ENCODE data around the gene TMED10.
A peak's percentile ranks its signal among the peaks of the same experiment; 100 is the strongest.

Gene TMED10

DNA sequence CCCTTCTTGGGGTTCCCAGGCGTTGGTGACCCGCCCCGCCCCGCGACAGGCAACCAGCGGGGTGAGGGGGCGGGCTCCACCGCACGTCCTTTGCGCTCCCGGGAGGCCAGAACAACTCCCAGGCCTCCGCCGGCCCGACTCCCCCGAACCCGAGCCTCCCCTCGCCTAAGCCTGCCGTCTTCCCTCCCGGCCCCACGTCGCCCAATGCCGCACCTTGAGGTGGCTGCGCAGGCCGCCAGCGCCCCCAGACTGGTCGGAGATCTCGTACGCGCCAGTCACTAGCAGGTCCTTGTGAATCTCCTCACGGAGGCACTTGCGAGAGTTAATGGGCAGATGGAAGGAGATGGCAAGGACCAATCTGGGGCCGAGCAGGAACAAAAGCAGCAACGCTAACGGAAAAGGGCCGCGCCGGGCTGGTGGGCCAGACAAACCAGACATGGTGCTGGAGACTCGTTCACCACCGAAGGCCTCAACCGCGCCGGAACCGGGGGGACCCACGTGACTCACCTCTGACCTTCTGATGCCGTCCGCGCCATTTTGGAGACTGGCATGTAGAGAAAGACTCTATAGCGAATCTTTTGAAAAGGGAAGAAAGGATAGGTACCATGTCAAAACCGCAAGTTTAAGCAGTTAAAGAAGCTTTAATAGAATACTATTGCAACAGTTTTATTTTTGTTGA lies at the start of gene TMED10:
TSS of gene TMED10 (minus strand) at position 471 of the 679 bp plus-strand sequence. CDS start at position 438, 33 bp downstream.
- peak within 1 kb of the TSS; percentile 80 for H3K4me3 ChIP-seq (ENCODE audit: low read depth, low read length)
- peak; percentile 52 for DNase-seq (ENCODE audit: low read depth)

DNA sequence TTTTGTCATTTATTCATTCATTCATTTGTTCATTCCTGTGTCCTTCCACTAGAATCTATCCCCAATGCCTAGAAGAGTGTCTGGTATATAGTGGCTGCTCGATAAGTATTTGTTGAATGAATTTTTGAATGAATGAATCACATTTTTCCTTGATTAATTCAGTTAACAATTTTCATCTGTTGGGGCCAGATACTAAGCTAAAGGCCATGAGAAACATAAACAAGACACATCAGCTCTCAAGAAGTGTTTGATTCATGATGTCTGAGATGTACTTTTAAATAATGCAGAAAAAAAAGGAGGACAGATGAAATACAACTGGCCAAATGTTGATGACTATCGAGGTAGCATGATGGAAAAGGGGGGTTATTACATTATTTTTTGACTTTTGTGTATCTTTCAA lies 48.1 kb upstream of the TMED10 start:
- no peak overlapping the region for H3K4me3 ChIP-seq (ENCODE audit: low read depth, low read length)
- no peak for DNase-seq (ENCODE audit: low read depth)

DNA sequence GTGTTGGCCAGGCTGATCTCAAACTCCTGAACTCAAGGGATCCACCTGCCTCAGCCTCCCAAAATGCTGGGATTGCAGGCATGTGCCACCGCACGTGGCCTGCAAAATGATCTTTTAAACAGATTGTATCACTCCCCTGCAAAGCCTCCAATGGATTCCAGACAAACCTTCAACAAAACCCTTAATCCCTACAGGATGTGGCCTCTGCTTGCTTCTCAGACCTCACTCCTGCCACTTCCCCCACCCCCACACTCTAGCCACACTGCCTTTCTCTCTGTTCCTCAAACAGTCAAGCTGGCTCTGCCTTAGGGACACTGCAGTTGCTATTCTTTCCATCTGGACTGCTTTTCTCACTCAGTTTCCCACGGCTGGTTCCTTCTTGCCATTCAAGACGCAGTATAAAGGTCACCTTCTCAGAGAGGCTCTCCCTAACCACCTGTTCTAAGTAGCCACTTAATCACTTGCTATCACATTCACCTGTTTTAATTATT lies 47.3 kb upstream of the TMED10 start:
- H3K4me3 ChIP-seq (ENCODE audit: low read depth, low read length) = no peak overlapping the region
- peak; percentile 49 for DNase-seq (ENCODE audit: low read depth)

DNA sequence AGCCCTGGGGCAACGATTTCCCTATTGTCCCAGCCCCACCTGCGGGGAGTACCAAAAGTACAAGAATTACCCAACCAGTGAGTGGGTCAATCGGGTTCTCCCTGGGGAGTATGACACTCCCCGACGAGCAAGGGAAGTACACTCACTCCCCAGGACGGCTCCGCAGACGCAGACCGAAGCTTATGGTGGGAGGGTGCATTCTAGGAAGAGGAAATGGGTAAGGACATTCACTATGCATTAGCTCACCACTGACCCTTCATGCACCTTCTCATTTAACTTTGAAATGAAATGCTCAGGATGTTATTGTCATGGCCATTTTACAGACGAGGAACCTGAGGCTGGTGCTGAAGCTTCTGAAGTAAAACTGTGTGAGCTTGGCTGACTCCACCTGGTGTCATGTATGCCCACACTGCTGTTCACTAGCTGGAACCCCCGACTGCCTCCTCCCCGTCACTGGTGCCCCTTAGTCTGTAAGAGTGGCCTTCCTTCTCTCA lies 45.8 kb upstream of the TMED10 start:
- no peak overlapping the region for H3K4me3 ChIP-seq (ENCODE audit: low read depth, low read length)
- DNase-seq (ENCODE audit: low read depth) = peak; percentile 90

DNA sequence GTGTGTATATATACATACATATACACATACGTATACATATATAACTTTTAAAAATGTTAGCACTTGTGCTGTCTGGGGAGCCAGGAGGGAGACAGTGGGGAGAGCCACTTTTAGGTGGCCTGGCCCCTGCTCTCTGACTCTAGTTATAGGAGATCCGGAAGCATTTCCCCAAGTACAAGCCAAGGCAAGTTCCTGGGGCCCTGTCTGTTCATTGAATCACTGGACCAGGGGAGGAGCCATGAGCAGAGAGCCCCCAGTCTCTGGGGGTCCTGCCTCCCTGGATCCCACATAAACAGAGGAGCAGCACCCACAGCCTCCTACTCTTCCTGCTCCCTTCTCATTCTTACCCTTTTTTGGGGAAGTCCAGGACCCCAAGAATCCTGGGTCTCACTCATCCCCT lies 45.4 kb upstream of the TMED10 start:
- no peak overlapping the region for H3K4me3 ChIP-seq (ENCODE audit: low read depth, low read length)
- DNase-seq (ENCODE audit: low read depth) = no peak

DNA sequence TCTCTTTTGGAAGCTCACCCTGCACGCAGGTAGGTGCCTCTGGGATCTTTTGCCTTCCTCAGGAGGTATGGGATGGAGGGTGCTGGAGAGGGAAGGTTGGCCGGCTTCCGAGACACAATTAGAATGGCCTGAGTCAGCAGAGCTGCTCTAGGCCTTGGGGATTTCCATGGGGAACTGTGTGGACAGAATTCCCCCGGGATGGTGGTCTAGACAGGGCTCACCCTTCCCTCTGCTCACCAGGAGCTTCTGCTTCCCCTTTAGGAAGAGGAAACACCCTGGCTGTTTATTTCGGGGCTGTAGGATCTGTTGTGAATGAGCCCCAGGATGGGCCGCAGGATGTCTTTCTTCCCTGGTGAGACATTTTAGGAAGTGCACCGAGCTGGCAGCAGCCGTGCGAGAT lies 43.7 kb upstream of the TMED10 start:
- DNase-seq (ENCODE audit: low read depth) = no peak
- no peak overlapping the region for H3K4me3 ChIP-seq (ENCODE audit: low read depth, low read length)

DNA sequence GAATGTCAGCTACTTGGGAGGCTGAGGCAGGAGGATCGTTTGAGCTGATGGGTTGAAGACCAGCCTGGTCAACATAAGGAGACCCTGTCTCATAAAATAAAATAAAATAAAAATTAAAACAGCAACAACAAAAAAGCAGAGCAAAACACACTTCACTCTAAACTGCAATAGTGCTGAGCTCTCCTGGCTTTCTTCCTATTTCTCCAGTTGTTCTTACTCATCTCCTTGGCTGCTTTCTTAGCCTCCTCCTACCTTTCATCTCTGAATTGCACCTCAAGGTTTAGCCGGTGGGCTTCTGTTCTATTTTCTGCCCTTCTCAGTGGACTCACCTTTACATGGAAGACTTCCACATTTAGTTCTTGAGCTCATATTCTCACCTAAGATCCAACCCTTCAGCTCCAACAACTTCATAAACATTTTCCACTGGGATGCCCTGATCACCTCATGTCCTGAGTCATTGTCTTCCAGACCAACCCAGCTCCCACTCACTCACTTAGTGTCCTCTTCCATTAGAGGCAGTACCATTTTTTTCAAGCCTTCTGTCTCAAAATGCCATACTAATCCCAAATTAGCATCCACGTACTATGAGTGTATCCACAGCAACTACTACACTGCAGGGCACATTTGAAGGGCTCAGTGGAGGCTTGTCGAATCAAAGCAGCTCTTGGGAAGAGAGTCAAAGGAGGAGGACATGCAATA lies 41.2 kb upstream of the TMED10 start:
- DNase-seq (ENCODE audit: low read depth) = no peak
- no peak overlapping the region for H3K4me3 ChIP-seq (ENCODE audit: low read depth, low read length)

DNA sequence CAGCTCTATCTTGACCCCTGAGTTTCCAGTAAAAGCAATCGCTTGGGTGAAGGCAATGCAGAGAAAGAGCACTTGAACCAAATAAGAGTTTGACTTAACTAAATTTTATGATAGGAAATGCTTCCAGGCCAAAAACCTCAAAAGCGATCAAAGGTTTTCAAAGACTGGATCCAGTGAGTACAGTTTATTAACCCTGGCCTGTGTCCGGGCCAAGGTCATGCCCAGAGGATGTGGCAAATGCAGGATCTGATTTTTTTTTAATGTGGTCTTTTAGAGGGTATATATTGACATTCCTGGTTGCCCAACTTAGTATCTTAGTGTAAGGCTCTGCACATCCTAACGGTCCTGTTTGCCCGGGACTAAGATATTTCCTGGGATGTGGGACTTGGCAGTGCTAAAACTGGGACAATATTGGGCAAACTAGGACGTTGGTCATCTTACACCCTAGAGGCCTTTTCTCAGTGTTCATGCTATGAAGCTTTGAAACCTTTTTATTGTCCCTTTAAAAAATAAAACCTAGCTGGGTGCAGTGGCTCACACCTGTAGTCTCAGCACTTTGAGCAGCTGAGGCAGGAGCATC lies 40.1 kb upstream of the TMED10 start:
- DNase-seq (ENCODE audit: low read depth) = no peak
- no peak overlapping the region for H3K4me3 ChIP-seq (ENCODE audit: low read depth, low read length)

DNA sequence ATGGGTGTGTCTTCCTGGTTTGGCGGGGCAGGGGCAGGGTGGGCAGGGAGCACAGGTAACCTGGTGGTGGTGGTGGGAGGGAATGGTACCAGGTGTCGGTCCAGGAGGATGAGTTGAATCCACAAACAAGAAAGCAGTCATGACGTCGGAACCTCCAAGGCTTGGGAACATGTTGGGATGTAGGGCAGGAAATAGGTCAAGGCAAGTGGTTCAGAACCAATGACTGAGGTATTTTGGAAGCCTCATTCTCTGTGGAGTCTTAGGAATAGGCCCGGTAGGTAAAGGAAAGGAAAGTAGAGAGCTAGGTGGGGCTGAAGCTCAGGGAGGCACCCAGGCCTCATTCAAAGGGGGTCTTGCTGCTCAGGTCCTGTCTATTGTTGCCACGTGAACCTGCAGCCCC lies 39.1 kb upstream of the TMED10 start:
- no peak for DNase-seq (ENCODE audit: low read depth)
- no peak overlapping the region for H3K4me3 ChIP-seq (ENCODE audit: low read depth, low read length)

DNA sequence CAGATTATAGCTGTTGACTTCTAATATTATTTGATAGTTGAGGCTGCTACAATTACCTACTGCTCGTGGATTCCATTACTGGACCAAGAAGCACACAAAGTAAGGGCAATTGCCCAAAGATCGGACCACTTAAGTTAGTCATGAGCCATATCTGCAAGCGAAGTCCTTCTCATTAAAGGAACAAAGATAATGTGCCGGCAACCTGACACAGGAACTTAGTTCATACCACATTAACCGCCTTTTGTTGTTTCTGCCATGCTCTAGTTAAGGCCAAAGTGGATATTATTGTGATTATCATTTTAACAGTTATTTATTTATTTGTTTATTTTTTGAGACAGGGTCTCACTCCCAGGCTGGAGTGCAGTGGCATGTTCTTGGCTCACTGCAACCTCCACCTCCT lies 38.1 kb upstream of the TMED10 start:
- no peak overlapping the region for H3K4me3 ChIP-seq (ENCODE audit: low read depth, low read length)
- DNase-seq (ENCODE audit: low read depth) = no peak

DNA sequence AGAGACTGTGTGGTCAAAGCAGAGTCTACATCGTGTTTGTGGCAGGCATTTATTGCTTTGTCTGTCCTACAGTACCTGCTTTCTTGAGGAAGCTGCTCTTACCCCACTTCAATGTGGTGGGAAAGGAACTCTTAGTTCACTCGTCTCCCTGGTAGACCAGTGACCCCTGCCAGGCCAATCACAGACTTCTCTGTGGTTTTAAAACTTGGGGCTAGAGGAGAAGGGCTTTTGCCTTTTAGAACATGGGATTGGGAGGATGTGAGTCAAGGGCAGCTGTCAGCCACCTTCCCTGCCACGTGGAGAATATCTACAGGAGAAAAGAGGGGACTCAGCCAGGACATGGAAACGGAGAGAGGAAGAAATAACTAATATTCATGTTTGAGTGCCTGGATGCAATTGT lies 36.8 kb upstream of the TMED10 start:
- H3K4me3 ChIP-seq (ENCODE audit: low read depth, low read length) = no peak overlapping the region
- DNase-seq (ENCODE audit: low read depth) = no peak

DNA sequence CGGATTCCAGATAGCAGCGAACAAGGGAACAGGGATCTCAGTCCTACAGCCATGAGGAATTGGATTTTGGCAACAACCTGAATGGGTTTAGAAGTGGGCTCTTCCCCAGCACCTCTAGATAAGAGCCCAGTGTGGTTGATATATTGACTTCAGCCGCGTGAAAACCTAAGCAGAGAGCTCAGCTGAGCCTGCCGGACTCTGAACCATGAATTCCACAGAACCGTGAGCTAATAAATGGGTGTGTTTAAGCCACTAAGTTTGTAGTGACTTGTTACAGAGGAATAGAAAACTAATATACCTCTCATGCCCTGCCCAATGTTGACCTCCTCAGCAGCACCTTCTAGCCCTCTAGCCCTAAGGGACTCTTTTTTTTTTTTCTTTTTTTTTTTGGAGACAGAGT lies 32.4 kb upstream of the TMED10 start:
- H3K4me3 ChIP-seq (ENCODE audit: low read depth, low read length) = no peak overlapping the region
- no peak for DNase-seq (ENCODE audit: low read depth)

DNA sequence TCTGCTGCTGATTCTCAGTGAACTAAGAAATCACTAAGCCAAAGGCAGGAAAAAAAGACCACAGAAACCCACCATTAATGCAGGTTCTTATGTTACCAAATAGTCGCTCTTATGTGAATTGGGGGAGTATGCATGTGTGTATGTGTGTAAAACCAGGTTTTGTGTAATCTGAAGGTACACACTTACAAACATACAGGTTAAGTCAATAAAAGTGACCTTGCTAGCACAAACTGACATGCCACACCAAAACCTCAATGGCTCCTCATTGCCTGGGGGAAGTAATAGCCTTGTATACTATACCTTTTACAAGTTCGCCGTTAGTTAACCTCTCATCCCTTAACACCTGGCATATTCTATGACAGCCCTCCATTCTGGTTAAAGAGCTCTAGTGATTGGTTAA lies 29.8 kb upstream of the TMED10 start:
- DNase-seq (ENCODE audit: low read depth) = no peak
- H3K4me3 ChIP-seq (ENCODE audit: low read depth, low read length) = no peak overlapping the region

DNA sequence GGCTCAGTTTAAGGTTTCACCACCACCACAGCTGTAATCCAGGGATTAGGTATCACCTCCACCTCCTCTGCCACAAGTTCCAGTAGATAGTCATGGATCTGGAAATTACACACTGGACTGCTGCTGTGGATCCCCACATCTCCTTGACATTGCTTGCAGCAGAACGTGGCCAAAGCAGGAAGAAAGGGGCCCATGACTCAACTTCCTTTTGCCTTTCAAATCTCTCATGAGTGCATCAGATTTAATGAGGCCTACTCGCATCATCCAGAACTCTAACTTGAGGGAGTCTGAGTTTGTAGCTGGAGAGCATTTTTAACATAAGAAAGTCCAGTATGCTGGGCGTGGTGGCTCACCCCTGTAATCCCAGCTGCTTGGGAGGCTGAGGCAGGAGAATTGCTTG lies 29.2 kb upstream of the TMED10 start:
- no peak overlapping the region for H3K4me3 ChIP-seq (ENCODE audit: low read depth, low read length)
- no peak for DNase-seq (ENCODE audit: low read depth)

DNA sequence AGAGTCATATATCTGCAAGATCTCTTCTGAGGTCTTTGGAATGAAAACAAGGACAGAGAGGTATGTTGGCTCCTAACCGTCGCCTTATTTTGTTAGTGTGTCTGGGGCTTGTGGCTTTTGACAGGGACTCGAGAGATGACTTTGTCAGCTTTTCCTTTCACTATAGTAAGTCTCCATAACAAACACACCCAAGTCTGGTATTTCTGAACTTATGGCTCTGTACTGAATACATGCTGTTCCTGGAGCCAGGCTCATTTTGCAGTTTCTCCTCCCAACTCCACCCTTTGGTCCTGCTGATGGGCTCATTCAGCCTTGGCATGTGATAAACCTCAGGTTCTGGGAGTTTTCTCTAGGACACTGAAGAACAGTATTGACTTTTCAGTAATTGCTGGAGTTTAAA lies 27.7 kb upstream of the TMED10 start:
- no peak for DNase-seq (ENCODE audit: low read depth)
- H3K4me3 ChIP-seq (ENCODE audit: low read depth, low read length) = no peak overlapping the region

DNA sequence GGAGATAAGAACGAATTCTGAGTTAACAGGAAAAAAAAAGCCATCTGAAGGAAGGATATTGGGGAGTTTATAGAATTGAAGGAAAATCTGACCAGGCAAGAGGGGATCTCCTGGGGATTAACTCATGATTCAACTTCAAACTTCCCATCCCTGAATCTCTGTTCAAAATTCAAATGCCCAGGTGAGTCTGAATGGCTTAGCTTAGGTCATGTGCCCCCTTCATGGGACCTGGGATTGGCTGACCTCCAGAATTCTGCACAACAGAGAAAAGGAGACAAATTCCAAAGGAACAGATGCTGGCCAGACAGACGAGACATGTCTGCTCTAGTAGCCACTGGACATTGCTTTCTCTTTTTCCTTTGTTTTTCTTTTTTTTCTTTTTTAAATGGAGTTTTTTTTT lies 26.2 kb upstream of the TMED10 start:
- no peak for DNase-seq (ENCODE audit: low read depth)
- no peak overlapping the region for H3K4me3 ChIP-seq (ENCODE audit: low read depth, low read length)

DNA sequence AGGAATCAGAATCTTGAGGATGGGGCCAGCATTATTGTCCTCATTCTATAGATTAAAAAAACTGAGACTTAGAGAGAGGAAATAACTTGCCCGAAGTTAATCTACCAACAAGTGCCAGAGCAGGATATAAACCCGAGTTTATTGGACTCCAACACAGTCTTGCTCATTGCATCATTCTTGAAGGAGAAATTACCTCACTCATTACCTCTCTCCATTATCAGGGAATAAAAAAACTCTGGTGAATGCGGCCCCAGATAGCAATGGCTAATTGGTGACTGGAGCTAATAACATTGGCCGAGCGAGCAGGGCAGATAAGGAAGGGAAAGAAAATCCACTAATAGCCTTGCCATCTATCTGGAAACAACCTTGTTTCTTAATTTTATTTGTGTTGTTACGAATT lies 24.7 kb upstream of the TMED10 start:
- no peak overlapping the region for H3K4me3 ChIP-seq (ENCODE audit: low read depth, low read length)
- no peak for DNase-seq (ENCODE audit: low read depth)

DNA sequence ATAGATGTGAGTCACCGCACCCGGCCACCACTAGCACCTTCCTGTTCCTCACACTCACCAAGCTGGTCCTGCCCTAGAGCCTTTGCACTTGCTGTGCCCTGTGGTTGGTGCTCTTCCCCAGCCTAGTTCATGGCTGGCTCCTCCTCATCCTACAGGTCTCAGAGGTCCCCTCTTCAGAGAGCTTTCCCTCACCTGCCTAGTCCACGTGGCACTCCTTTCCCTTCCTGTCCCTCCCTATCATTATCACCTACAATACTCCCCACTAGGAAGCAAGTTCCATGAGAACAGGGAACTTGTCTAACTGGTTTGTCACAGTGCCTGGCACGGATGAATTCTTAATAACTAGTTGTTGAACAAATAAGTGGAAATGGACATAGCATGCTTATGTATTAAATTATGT lies 24.0 kb upstream of the TMED10 start:
- no peak for DNase-seq (ENCODE audit: low read depth)
- H3K4me3 ChIP-seq (ENCODE audit: low read depth, low read length) = no peak overlapping the region

DNA sequence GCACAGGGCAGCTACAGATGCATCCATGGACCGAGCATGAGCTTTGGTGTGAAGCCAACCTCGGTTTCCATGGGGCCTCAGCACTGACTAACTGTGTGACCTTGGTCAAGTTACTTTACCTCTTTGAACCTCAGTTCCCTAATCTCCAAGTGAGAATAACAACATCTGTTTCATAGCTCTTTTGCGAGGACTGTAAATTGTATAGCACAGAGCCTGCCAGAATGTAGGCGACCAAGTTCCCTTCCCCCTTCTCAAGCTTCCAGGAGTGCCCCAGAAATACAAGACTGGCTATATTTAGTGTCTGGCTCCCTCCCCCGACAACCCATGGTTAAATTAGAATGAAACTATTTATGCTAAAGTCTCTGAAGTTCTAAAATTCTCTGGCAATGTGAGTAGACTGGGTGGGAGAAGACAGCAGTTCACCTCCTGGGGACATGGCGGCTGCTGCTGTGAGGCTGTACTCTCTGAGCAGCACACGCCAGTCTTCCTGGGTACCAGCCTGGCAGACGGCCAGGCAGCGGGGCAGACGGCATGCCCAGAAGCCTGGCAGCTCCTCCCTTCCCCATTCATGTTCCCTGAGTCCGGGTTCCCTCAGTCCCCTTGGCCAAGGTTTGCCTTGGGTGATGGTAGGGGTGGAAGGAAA lies 22.0 kb upstream of the TMED10 start:
- no peak for DNase-seq (ENCODE audit: low read depth)
- no peak overlapping the region for H3K4me3 ChIP-seq (ENCODE audit: low read depth, low read length)

DNA sequence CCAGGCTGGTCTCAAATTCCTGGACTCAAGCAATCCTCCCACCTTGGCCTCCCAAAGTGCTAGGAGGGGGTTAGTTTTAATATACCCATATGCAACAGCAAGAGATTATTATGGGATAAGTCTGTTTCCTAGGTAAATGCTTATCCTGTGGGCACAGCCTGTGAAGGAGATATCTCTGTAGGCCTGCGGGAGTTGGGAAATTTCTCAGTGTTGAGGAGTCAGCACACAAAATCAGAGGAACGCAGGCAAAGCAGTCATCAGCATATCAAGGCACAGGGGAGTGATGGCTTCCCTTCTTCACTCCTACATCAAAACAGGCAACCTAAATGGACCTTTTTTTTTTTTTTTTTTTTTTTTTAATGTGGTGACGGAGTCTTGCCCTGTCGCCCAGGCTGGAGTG lies 20.9 kb upstream of the TMED10 start:
- DNase-seq (ENCODE audit: low read depth) = no peak
- H3K4me3 ChIP-seq (ENCODE audit: low read depth, low read length) = no peak overlapping the region

All from skeletal muscle cell (primary cell).